Measurements from ENCODE around the gene OPA3. TPM values are rescaled to one million over a fixed set of nuclear protein-coding genes. Genes with fewer than 3 reads are reported as not detected.

Gene OPA3
- total RNA-seq, 2 experiments from 2014 or later = 5.8 to 12.0 TPM

- ChIA-PET POLR2A (no interaction called here), CTCF (ENCODE audit: unreplicated experiment) (no interaction called here)
- TF ChIP-seq EZH2phosphoT487 (IDR thresholded peaks at IDR 0.05; ENCODE audit: borderline replicate concordance, low read depth, low read length) (no peak), CTCF (conservative IDR thresholded peaks at IDR 0.05; ENCODE audit: low read length) (no peak)
- no peaks in the 10 kb centered on the region; the same call in 1 of the 2 replicates for H4K20me1 ChIP-seq (ENCODE audit: insufficient read depth, low read length)
- H3K79me2 ChIP-seq (ENCODE audit: insufficient read depth, low read depth, low read length) = no peaks in the 10 kb centered on the region
- H3K4me2 ChIP-seq (ENCODE audit: low read length) = no peak overlapping the region
- H3K9me2 ChIP-seq (ENCODE audit: insufficient read depth, low read length) = no peaks in the 10 kb centered on the region
- H3K9me3 ChIP-seq (ENCODE audit: low read length) = no peaks in the 10 kb centered on the region
- no peak for DNase-seq (ENCODE audit: low spot score)
- peaks cover 7% of the 10 kb centered on the region for H3K36me3 ChIP-seq (ENCODE audit: insufficient read depth, low read length)
- no peaks in the 10 kb centered on the region for H3K4me1 ChIP-seq (ENCODE audit: insufficient read depth, low read length, poor library complexity, severe bottlenecking)
- no peak overlapping the region for H3K27ac ChIP-seq (ENCODE audit: low read depth, low read length, poor library complexity, severe bottlenecking)
- H2AFZ ChIP-seq (ENCODE audit: low read length) = no peak overlapping the region
- BruUV-seq (replicated peaks) = no TSS peak
- H3K4me3 ChIP-seq (ENCODE audit: low read depth, low read length, poor library complexity, severe bottlenecking) = no peak overlapping the region
- intact Hi-C loops (cut with micrococcal nuclease; ENCODE audit: unreplicated experiment) = no loop called here
Measured at GRCh38 chr19:45553464-45553863, 31.1 kb downstream of the OPA3 start.

GRCh38 chr19:45547965-45548609 lies 36.5 kb downstream of the OPA3 start:
- no TSS peak for BruUV-seq (replicated peaks)
- no peaks in the 10 kb centered on the region for H3K9me2 ChIP-seq (ENCODE audit: insufficient read depth, low read length)
- DNase-seq (ENCODE audit: low spot score) = no peak
- H3K4me3 ChIP-seq (ENCODE audit: low read depth, low read length, poor library complexity, severe bottlenecking) = no peak overlapping the region
- H4K20me1 ChIP-seq (ENCODE audit: insufficient read depth, low read length) = no peaks in the 10 kb centered on the region
- intact Hi-C loops (cut with micrococcal nuclease; ENCODE audit: unreplicated experiment) = no loop called here
- CTCF ChIA-PET (ENCODE audit: unreplicated experiment) = no interaction called here
- peaks cover 35% of the 10 kb centered on the region for H3K4me1 ChIP-seq (ENCODE audit: insufficient read depth, low read length, poor library complexity, severe bottlenecking)
- POLR2A ChIA-PET = no interaction called here
- H2AFZ ChIP-seq (ENCODE audit: low read length) = no peak overlapping the region
- no peak overlapping the region for H3K4me2 ChIP-seq (ENCODE audit: low read length)
- peaks cover 3% of the 10 kb centered on the region; the same call in 1 of the 2 replicates for H3K36me3 ChIP-seq (ENCODE audit: insufficient read depth, low read length)
- no peaks in the 10 kb centered on the region for H3K79me2 ChIP-seq (ENCODE audit: insufficient read depth, low read depth, low read length)
- peak overlapping the region; percentile 16 for H3K27ac ChIP-seq (ENCODE audit: low read depth, low read length, poor library complexity, severe bottlenecking)
- TF ChIP-seq EZH2phosphoT487 (IDR thresholded peaks at IDR 0.05; ENCODE audit: borderline replicate concordance, low read depth, low read length) = no peak
- TF ChIP-seq CTCF (conservative IDR thresholded peaks at IDR 0.05; ENCODE audit: low read length) = no peak
- H3K9me3 ChIP-seq (ENCODE audit: low read length) = no peaks in the 10 kb centered on the region

- peak overlapping the region; percentile 45 for H3K4me2 ChIP-seq (ENCODE audit: low read length)
- peak; percentile 55 for DNase-seq (ENCODE audit: low spot score)
- BruUV-seq (replicated peaks) = no TSS peak
- no peaks in the 10 kb centered on the region for H3K36me3 ChIP-seq (ENCODE audit: insufficient read depth, low read length)
- intact Hi-C loops (cut with micrococcal nuclease; ENCODE audit: unreplicated experiment) = no loop called here
- ChIA-PET CTCF (ENCODE audit: unreplicated experiment) (no interaction called here), POLR2A (no interaction called here)
- no peaks in the 10 kb centered on the region for H3K9me2 ChIP-seq (ENCODE audit: insufficient read depth, low read length)
- H3K4me1 ChIP-seq (ENCODE audit: insufficient read depth, low read length, poor library complexity, severe bottlenecking) = peaks cover 43% of the 10 kb centered on the region
- no peaks in the 10 kb centered on the region for H3K9me3 ChIP-seq (ENCODE audit: low read length)
- H4K20me1 ChIP-seq (ENCODE audit: insufficient read depth, low read length) = no peaks in the 10 kb centered on the region
- TF ChIP-seq CTCF (conservative IDR thresholded peaks at IDR 0.05; ENCODE audit: low read length) (no peak), EZH2phosphoT487 (IDR thresholded peaks at IDR 0.05; ENCODE audit: borderline replicate concordance, low read depth, low read length) (no peak)
- no peaks in the 10 kb centered on the region for H3K79me2 ChIP-seq (ENCODE audit: insufficient read depth, low read depth, low read length)
- no peak overlapping the region for H3K4me3 ChIP-seq (ENCODE audit: low read depth, low read length, poor library complexity, severe bottlenecking)
- peak overlapping the region; percentile 11; the same call in 1 of the 2 replicates for H2AFZ ChIP-seq (ENCODE audit: low read length)
- H3K27ac ChIP-seq (ENCODE audit: low read depth, low read length, poor library complexity, severe bottlenecking) = peak overlapping the region; percentile 57
Measured at GRCh38 chr19:45547211-45547770, 37.3 kb downstream of the OPA3 start.
